Stimulated activated naive CD8-positive, alpha-beta T cell treated with anti-CD3 and anti-CD28 coated beads, Interleukin-15, amount 100 ng/mL, for 72 hours (primary cell): Measurements from ENCODE around the gene ITK.
"Not testable (repeated sequence)": the region's sequence is repeated elsewhere in the genome, so short reads cannot be mapped to it uniquely, and the experiment has no call there.

Experiments used
- ATAC-seq: fragments of 150-1000 bp; cut with Tn5 transposase; 2 replicates; pipeline ENCODE4 v1.10.0; 2021; ENCODE audit warnings: mild to moderate bottlenecking, moderate library complexity
- DNase-seq, 2 donors: peaks; one replicate each; pipeline ENCODE4 v3.0.0; 2021 to 2022
- H3K27ac Mint-ChIP-seq, 2 donors: one replicate each; pipeline ENCODE4 v1.8.0; 2022; ENCODE audit warnings: mild to moderate bottlenecking in 2 of 2, mixed read lengths in 2 of 2, moderate library complexity in 2 of 2
- H3K27me3 Mint-ChIP-seq: one replicate; pipeline ENCODE4 v1.8.0; 2022; ENCODE audit warnings: mixed read lengths
- H3K4me1 Mint-ChIP-seq: one replicate; pipeline ENCODE4 v1.8.0; 2022; ENCODE audit warnings: mild to moderate bottlenecking, mixed read lengths
- H3K4me3 Mint-ChIP-seq, 2 donors: one replicate each; pipeline ENCODE4 v1.8.0; 2022; ENCODE audit warnings: mild to moderate bottlenecking in 2 of 2, mixed read lengths in 2 of 2, moderate library complexity in 1 of 2
- H3K9me3 Mint-ChIP-seq, 2 donors: one replicate each; pipeline ENCODE4 v1.8.0; 2022; ENCODE audit warnings: mixed read lengths in 2 of 2

The ITK gene

GRCh38 chr5:157162919-157163510 lies 17.6 kb upstream of the ITK start:
- no peaks in the 10 kb centered on the region for H3K27me3 Mint-ChIP-seq
- DNase-seq (no peak), ATAC-seq (no peak)
- no peaks in the 10 kb centered on the region for H3K9me3 Mint-ChIP-seq
- H3K27ac Mint-ChIP-seq = no peak overlapping the region
- no peak overlapping the region for H3K4me3 Mint-ChIP-seq
- peaks cover 77% of the 10 kb centered on the region for H3K4me1 Mint-ChIP-seq

- H3K4me1 Mint-ChIP-seq = peaks cover 77% of the 10 kb centered on the region
- ATAC-seq = no peak
Measured at GRCh38 chr5:157164521-157164920, 16.1 kb upstream of the ITK start.

GRCh38 chr5:157165261-157165660 lies 15.4 kb upstream of the ITK start:
- Mint-ChIP-seq H3K27ac (no peak overlapping the region), H3K9me3 (peaks cover 2 to 11% of the 10 kb centered on the region in 2 donors), H3K4me1 (peaks cover 76% of the 10 kb centered on the region), H3K27me3 (no peaks in the 10 kb centered on the region), H3K4me3 (peak overlapping the region in 1 of 2 donors; percentile 7)
- DNase-seq (peak in 1 of 2 donors; percentile 6), ATAC-seq (no peak)

More at GRCh38 chr5:157164521-157164920, 16.1 kb upstream of the ITK start:
- no peak overlapping the region for H3K4me3 Mint-ChIP-seq
- peaks cover 0 to 4% of the 10 kb centered on the region in 2 donors for H3K9me3 Mint-ChIP-seq
- DNase-seq = no peak
- no peaks in the 10 kb centered on the region for H3K27me3 Mint-ChIP-seq
- H3K27ac Mint-ChIP-seq = no peak overlapping the region

- Mint-ChIP-seq H3K27me3 (no peaks in the 10 kb centered on the region), H3K4me1 (peaks cover 79% of the 10 kb centered on the region), H3K4me3 (peak overlapping the region in 1 of 2 donors; percentile 7), H3K9me3 (peaks cover 6 to 15% of the 10 kb centered on the region in 2 donors), H3K27ac (peak overlapping the region in 1 of 2 donors; percentile 2)
- peak in 1 of 2 donors; percentile 6 for DNase-seq
- no peak for ATAC-seq
Measured at GRCh38 chr5:157165668-157166067, 15.0 kb upstream of the ITK start.

GRCh38 chr5:157166214-157167213 lies 14.1 kb upstream of the ITK start, which contains the start of gene GARIN3:
Gene GARIN3, minus strand, starts transcription at chr5:157166264. Its CDS starts 96 bp downstream, at chr5:157166168.
- no peaks in the 10 kb centered on the region for H3K27me3 Mint-ChIP-seq
- peak; percentile 36 for ATAC-seq
- H3K9me3 Mint-ChIP-seq = peaks cover 12 to 21% of the 10 kb centered on the region in 2 donors
- peaks cover 85% of the 10 kb centered on the region for H3K4me1 Mint-ChIP-seq
- DNase-seq = peak in 1 of 2 donors; percentile 8
- H3K27ac Mint-ChIP-seq = peak within 1 kb of the TSS; percentile 59 to 96
- peak within 1 kb of the TSS; percentile 76 to 83 for H3K4me3 Mint-ChIP-seq

GRCh38 chr5:157167214-157167621 lies 13.4 kb upstream of the ITK start:
- peak overlapping the region; percentile 92 to 96 for H3K27ac Mint-ChIP-seq
- DNase-seq (peak in 1 of 2 donors; percentile 50), ATAC-seq (peak; percentile 86)
- no peaks in the 10 kb centered on the region for H3K27me3 Mint-ChIP-seq
- H3K4me1 Mint-ChIP-seq = peaks cover 85% of the 10 kb centered on the region
- H3K9me3 Mint-ChIP-seq = peaks cover 12 to 21% of the 10 kb centered on the region in 2 donors
- peak overlapping the region; percentile 76 to 83 for H3K4me3 Mint-ChIP-seq

- H3K27ac Mint-ChIP-seq = peak overlapping the region; percentile 35 to 75
- ATAC-seq (no peak), DNase-seq (peak in 1 of 2 donors; percentile 9)
- H3K9me3 Mint-ChIP-seq = peaks cover 12 to 21% of the 10 kb centered on the region in 2 donors
- H3K4me3 Mint-ChIP-seq = peak overlapping the region in 1 of 2 donors; percentile 83
- H3K4me1 Mint-ChIP-seq = peaks cover 87% of the 10 kb centered on the region
- H3K27me3 Mint-ChIP-seq = no peaks in the 10 kb centered on the region
Measured at GRCh38 chr5:157168286-157168685, 12.4 kb upstream of the ITK start.

GRCh38 chr5:157172403-157172802 lies 8.2 kb upstream of the ITK start:
- peak overlapping the region; percentile 83 to 91 for H3K27ac Mint-ChIP-seq
- peaks cover 94% of the 10 kb centered on the region for H3K4me1 Mint-ChIP-seq
- no peaks in the 10 kb centered on the region for H3K27me3 Mint-ChIP-seq
- DNase-seq (peak; percentile 84 to 94), ATAC-seq (peak; percentile 96)
- H3K4me3 Mint-ChIP-seq = peak overlapping the region; percentile 70 to 72
- H3K9me3 Mint-ChIP-seq = peaks cover 12 to 22% of the 10 kb centered on the region in 2 donors

- Mint-ChIP-seq H3K27ac (peak overlapping the region; percentile 22 to 95), H3K9me3 (peaks cover 11 to 19% of the 10 kb centered on the region in 2 donors), H3K4me3 (peak overlapping the region; percentile 66 to 87), H3K4me1 (peaks cover 95% of the 10 kb centered on the region), H3K27me3 (no peaks in the 10 kb centered on the region)
- ATAC-seq = peak; percentile 51
- peak in 1 of 2 donors; percentile 75 for DNase-seq
Measured at GRCh38 chr5:157175071-157175612, 5.5 kb upstream of the ITK start.

- ATAC-seq (peak; percentile 49), DNase-seq (peak in 1 of 2 donors; percentile 47)
- Mint-ChIP-seq H3K4me1 (peaks cover 70% of the 10 kb centered on the region), H3K27me3 (no peaks in the 10 kb centered on the region), H3K4me3 (peak overlapping the region; percentile 72 to 87), H3K27ac (peak overlapping the region; percentile 97 to 100), H3K9me3 (peaks cover 0 to 8% of the 10 kb centered on the region in 2 donors)
Measured at GRCh38 chr5:157177953-157178352, 2.7 kb upstream of the ITK start.

GRCh38 chr5:157178966-157179365 lies 1.7 kb upstream of the ITK start:
- DNase-seq = no peak
- no peak for ATAC-seq
- peak overlapping the region; percentile 72 to 87 for H3K4me3 Mint-ChIP-seq
- H3K27me3 Mint-ChIP-seq = no peaks in the 10 kb centered on the region
- peaks cover 65% of the 10 kb centered on the region for H3K4me1 Mint-ChIP-seq
- peak overlapping the region; percentile 97 to 100 for H3K27ac Mint-ChIP-seq
- peaks cover 0 to 8% of the 10 kb centered on the region in 2 donors for H3K9me3 Mint-ChIP-seq

- Mint-ChIP-seq H3K27ac (peak overlapping the region; percentile 99 to 100), H3K27me3 (no peaks in the 10 kb centered on the region), H3K4me1 (peaks cover 48% of the 10 kb centered on the region), H3K9me3 (peaks cover 0 to 8% of the 10 kb centered on the region in 2 donors), H3K4me3 (peak overlapping the region; percentile 87 to 97)
- peak in 1 of 2 donors; percentile 13 for DNase-seq
- no peak for ATAC-seq
Measured at GRCh38 chr5:157182143-157182757, 1.6 kb downstream of the ITK start.

- peak overlapping the region; percentile 73 to 87 for H3K4me3 Mint-ChIP-seq
- DNase-seq = peak in 1 of 2 donors; percentile 22
- H3K9me3 Mint-ChIP-seq = no peaks in the 10 kb centered on the region
- H3K27me3 Mint-ChIP-seq = no peaks in the 10 kb centered on the region
- H3K27ac Mint-ChIP-seq = peak overlapping the region; percentile 82 to 94
- ATAC-seq = no peak
- H3K4me1 Mint-ChIP-seq = peaks cover 48% of the 10 kb centered on the region
Measured at GRCh38 chr5:157184117-157184670, 3.6 kb downstream of the ITK start.

- not testable (repeated sequence) for H3K9me3 Mint-ChIP-seq, H3K27me3 Mint-ChIP-seq, ATAC-seq
- DNase-seq = peak in 1 of 2 donors; percentile 35
- H3K4me3 Mint-ChIP-seq = peak overlapping the region; percentile 73 to 87
- H3K27ac Mint-ChIP-seq = peak overlapping the region; percentile 74 to 94
- peaks cover 44% of the 10 kb centered on the region for H3K4me1 Mint-ChIP-seq
Measured at GRCh38 chr5:157185122-157185521, 4.5 kb downstream of the ITK start.
